ENCODE measurements around the gene PTGES2. TPM values are rescaled to one million over a fixed set of nuclear protein-coding genes. Genes with fewer than 3 reads are reported as not detected.
A peak's percentile ranks its signal among the peaks of the same experiment; 100 is the strongest.

Gene PTGES2
- total and polyA plus RNA-seq, 9 of the 15 experiments (the other 6 are each of a cell fraction or from before 2014, with no cell fraction given) = 2.4 to 196 (median 90.1) TPM

GRCh38 chr9:128163027-128163515, 35.5 kb upstream of the PTGES2 start (continued):
- TF ChIP-seq RBBP5 (IDR thresholded peaks at IDR 0.05; ENCODE audit: borderline replicate concordance, insufficient read depth, low read length, poor library complexity, severe bottlenecking) (no peak), MAFG (tag; conservative IDR thresholded peaks at IDR 0.05) (no peak), MCM7 (IDR thresholded peaks at IDR 0.05) (no peak), ILF3 (IDR thresholded peaks at IDR 0.05; ENCODE audit: borderline replicate concordance) (no peak), CSDE1 (IDR thresholded peaks at IDR 0.05) (no peak), ZNF263 (CRISPR knock-in tag; IDR thresholded peaks at IDR 0.05; ENCODE audit: borderline replicate concordance) (no peak), GABPB2 (CRISPR knock-in tag; conservative IDR thresholded peaks at IDR 0.05) (no peak), CREM (IDR thresholded peaks at IDR 0.05; ENCODE audit: low read depth) (no peak), SMARCA5 (IDR thresholded peaks at IDR 0.05) (peak; percentile 96; the same call in 1 of the 2 replicates), CHD4 (IDR thresholded peaks at IDR 0.05; ENCODE audit: insufficient read depth, insufficient replicate concordance, low read depth, low read length, poor library complexity, severe bottlenecking) (peak; percentile 94), ARID3A (IDR thresholded peaks at IDR 0.05; ENCODE audit: borderline replicate concordance, low read depth, low read length) (no peak), ZBTB5 (IDR thresholded peaks at IDR 0.05) (no peak), JUND (IDR thresholded peaks at IDR 0.05; ENCODE audit: borderline replicate concordance, low read depth, low read length) (no peak), JUND (tag; IDR thresholded peaks at IDR 0.05; ENCODE audit: borderline replicate concordance, low read depth, low read length) (0 out of 3 replicates have a peak, but pooled peaks have one; percentile 9), ZNF134 (CRISPR knock-in tag; conservative IDR thresholded peaks at IDR 0.05) (0 out of 2 replicates have a peak, but pooled peaks have one; percentile 14), KHSRP (IDR thresholded peaks at IDR 0.05) (no peak), PTRF (tag; IDR thresholded peaks at IDR 0.05) (0 out of 2 replicates have a peak, but pooled peaks have one; percentile 10), TCF15 (CRISPR knock-in tag; IDR thresholded peaks at IDR 0.05) (0 out of 2 replicates have a peak, but pooled peaks have one; percentile 24), HMGN3 (IDR thresholded peaks at IDR 0.05; ENCODE audit: borderline replicate concordance, extremely low read depth, insufficient read length, low read depth, low read length) (no peak), FOXK2 (conservative IDR thresholded peaks at IDR 0.05 in 1 of 2, IDR thresholded peaks at IDR 0.05 in 1 of 2; ENCODE audit: low read depth in 2 of 2) (no peak), U2AF1 (optimal IDR thresholded peaks at IDR 0.05; ENCODE audit: low read depth, low read length) (no peak), E2F8 (IDR thresholded peaks at IDR 0.05; ENCODE audit: low read depth, partially characterized antibody) (no peak), ZNF24 (IDR thresholded peaks at IDR 0.05) (no peak)
